Astrocyte of the cerebellum (primary cell): ENCODE results near the gene CREB5.

ENCODE experiments used
- DNase-seq: peaks from one replicate; pipeline ENCODE4 v3.0.0-alpha.2; 2011; ENCODE audit warnings: low read depth
- H3K4me3 ChIP-seq: 2 replicates; pipeline ENCODE4 v1.5.1; 2011; ENCODE audit warnings: mild to moderate bottlenecking, low read depth, low read length, moderate library complexity
- CTCF ChIP-seq: IDR thresholded peaks from 2 replicates; pipeline ENCODE4 v1.5.1; 2012; ENCODE audit warnings: low read length, low read depth, moderate library complexity, mild to moderate bottlenecking; ENCODE audit errors: missing control alignments
- in situ Hi-C: cut with HindIII; loops from 2 replicates; pipeline ENCODE4 v1.10.0; 2017; ENCODE audit warnings: low sequenced_read_pairs

CREB5 gene

GRCh38 chr7:28708033-28708951 lies 296.0 kb downstream of the CREB5 start:
- peak; percentile 70 for DNase-seq
- in situ Hi-C loops = no loop called here
- no peak for TF ChIP-seq CTCF
- peak overlapping the region; percentile 39 for H3K4me3 ChIP-seq

DNA sequence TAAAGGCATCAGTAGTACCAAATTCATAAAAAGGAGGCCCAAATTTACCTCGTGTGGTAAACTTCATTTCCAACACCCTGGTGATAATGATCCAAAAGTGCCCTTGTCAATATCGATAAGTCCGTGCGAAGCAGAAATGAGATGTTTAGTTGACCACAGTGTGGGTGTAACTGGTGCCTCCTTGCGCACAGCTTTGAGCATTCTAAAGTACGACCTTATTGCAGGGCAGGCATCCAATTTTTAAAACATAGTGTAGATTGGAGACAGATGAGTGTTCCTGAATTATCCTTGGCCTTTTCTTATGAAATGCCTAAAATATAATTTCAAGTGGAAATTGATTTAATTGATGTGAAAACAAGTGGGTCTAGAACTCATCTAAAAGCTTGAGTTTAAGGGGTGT lies 297.4 kb downstream of the CREB5 start:
- no peak for TF ChIP-seq CTCF
- no peak overlapping the region for H3K4me3 ChIP-seq
- no peak for DNase-seq
- in situ Hi-C loops = no loop called here

- in situ Hi-C loops = no loop called here
- no peak for TF ChIP-seq CTCF
- H3K4me3 ChIP-seq = no peak overlapping the region
- DNase-seq = no peak
Observed at GRCh38 chr7:28711114-28711513, 298.8 kb downstream of the CREB5 start.

DNA sequence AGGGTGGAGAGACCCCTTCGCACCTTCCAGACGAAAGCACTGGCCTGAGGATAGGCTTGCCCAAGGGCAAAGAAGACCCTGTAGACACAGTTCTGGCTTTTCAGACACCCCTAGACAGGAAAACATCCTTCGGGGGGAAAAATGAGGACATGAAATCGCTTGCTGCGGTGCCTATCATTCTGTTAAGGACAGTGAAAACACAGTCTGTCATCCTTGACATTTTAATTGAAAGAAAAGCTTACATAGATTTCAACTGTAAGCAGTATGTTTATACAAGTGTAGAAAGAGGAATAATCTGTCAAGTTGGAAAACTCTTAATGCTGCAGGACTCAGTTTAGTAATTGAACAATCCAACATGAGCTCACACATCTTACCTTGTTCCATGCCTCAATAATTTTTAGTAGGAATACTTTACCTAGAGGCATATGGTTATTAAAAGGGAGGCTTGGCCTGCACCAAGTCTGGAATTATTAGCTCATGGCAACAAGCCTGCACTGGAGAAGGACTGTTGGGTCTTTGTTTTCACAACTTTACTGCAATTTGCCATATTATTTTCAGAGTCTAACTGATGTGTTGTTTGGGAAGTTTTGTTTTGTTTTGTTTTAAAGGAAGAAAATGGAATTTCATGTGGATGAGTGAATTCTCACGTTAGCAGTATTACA lies 302.3 kb downstream of the CREB5 start:
- in situ Hi-C loops = no loop called here
- TF ChIP-seq CTCF = no peak
- no peak overlapping the region for H3K4me3 ChIP-seq
- DNase-seq = no peak

GRCh38 chr7:28717445-28718054 lies 305.2 kb downstream of the CREB5 start:
- no peak for DNase-seq
- no peak for TF ChIP-seq CTCF
- in situ Hi-C loops = no loop called here
- no peak overlapping the region for H3K4me3 ChIP-seq

- TF ChIP-seq CTCF = no peak
- no peak overlapping the region for H3K4me3 ChIP-seq
- in situ Hi-C loops = no loop called here
- no peak for DNase-seq
Observed at GRCh38 chr7:28718055-28718481, 305.8 kb downstream of the CREB5 start.
